OCI-LY3 (cell line): ENCODE results near the gene POLR1G.

Experiments
- H2AFZ ChIP-seq: fragments of 200-600, 300-600 bp; shearing (Covaris generic); 2 replicates; pipeline ENCODE4 v1.6.0; 2014; ENCODE audit warnings: antibody characterized with exemption, low read depth, low read length
- H3K27ac ChIP-seq: fragments of 200-600, 300-600 bp; sonication (generic); 2 replicates; pipeline ENCODE4 v1.5.1; 2014; ENCODE audit warnings: mild to moderate bottlenecking, low read length, moderate library complexity, mixed read lengths
- H3K27me3 ChIP-seq: fragments of 200-600, 300-600 bp; sonication (generic); 2 replicates; pipeline ENCODE4 v1.6.1; 2014; ENCODE audit warnings: low read depth, low read length, mixed read lengths
- H3K36me3 ChIP-seq: fragments of 200-600, 300-600 bp; sonication (generic); replicated peaks from 2 replicates; pipeline ENCODE3; 2014; ENCODE audit warnings: low read depth, low read length, mixed read lengths
- H3K4me1 ChIP-seq: fragments of 300-600, 200-600 bp; sonication (generic); 2 replicates; pipeline ENCODE4 v1.6.1; 2014; ENCODE audit warnings: low read length, mixed read lengths
- H3K4me2 ChIP-seq: fragments of 200-600, 300-600 bp; sonication (generic); 2 replicates; pipeline ENCODE4 v1.6.1; 2014; ENCODE audit warnings: low read length, mixed read lengths
- H3K4me3 ChIP-seq: fragments of 300-600, 200-600 bp; sonication (generic); 2 replicates; pipeline ENCODE4 v1.5.1; 2014; ENCODE audit warnings: antibody characterized with exemption, mild to moderate bottlenecking, low read length, moderate library complexity
- H3K79me2 ChIP-seq: fragments of 300-600, 200-600 bp; shearing (Covaris generic); 2 replicates; pipeline ENCODE4 v1.6.1; 2014; ENCODE audit warnings: mild to moderate bottlenecking, low read length, mixed read lengths
- H3K9ac ChIP-seq: fragments of 300-600, 200-600 bp; shearing (Covaris generic); 2 replicates; pipeline ENCODE4 v1.6.0; 2014; ENCODE audit warnings: mild to moderate bottlenecking, low read length, moderate library complexity
- H3K9me3 ChIP-seq: fragments of 200-600, 300-600 bp; shearing (Covaris generic); 2 replicates; pipeline ENCODE4 v1.6.1; 2014; ENCODE audit warnings: low read length, mixed read lengths; ENCODE audit not compliant: insufficient read depth
- H4K20me1 ChIP-seq: fragments of 200-600, 300-600 bp; sonication (generic); 2 replicates; pipeline ENCODE4 v1.6.1; 2016; ENCODE audit warnings: low read length, mixed read lengths; ENCODE audit not compliant: insufficient read depth
- CTCF ChIP-seq: fragments of 200-600, 300-600 bp; sonication (generic); IDR thresholded peaks from 2 replicates; pipeline ENCODE4 v1.5.1; 2014; ENCODE audit warnings: antibody characterized with exemption, low read length, low read depth
- EZH2phosphoT487 ChIP-seq: fragments of 200-600 bp; shearing (Covaris generic); IDR thresholded peaks from 2 replicates; pipeline ENCODE4 v1.6.1; 2018; ENCODE audit warnings: antibody characterized with exemption, mixed run types, low read depth

The POLR1G gene

GRCh38 chr19:45376045-45376724 is 30.3 kb upstream of the POLR1G start:
- H3K4me2 ChIP-seq = peak overlapping the region; percentile 24; the same call in 1 of the 2 replicates
- no peaks in the 10 kb centered on the region for H3K79me2 ChIP-seq
- no peak for TF ChIP-seq CTCF
- no peak for TF ChIP-seq EZH2phosphoT487
- H3K36me3 ChIP-seq = no peaks in the 10 kb centered on the region
- no peak overlapping the region for H3K4me3 ChIP-seq
- H3K4me1 ChIP-seq = peaks cover 34% of the 10 kb centered on the region
- H3K9me3 ChIP-seq = no peaks in the 10 kb centered on the region
- H3K27me3 ChIP-seq = no peaks in the 10 kb centered on the region
- H4K20me1 ChIP-seq = no peaks in the 10 kb centered on the region
- H2AFZ ChIP-seq = peak overlapping the region; percentile 63
- H3K9ac ChIP-seq = peak overlapping the region; percentile 39; the same call in 1 of the 2 replicates
- H3K27ac ChIP-seq = peak overlapping the region; percentile 36

- Histone ChIP-seq H3K4me2 (no peak overlapping the region), H3K36me3 (no peaks in the 10 kb centered on the region), H3K4me1 (peaks cover 30% of the 10 kb centered on the region), H3K9ac (no peak overlapping the region), H4K20me1 (no peaks in the 10 kb centered on the region), H3K4me3 (no peak overlapping the region), H3K9me3 (no peaks in the 10 kb centered on the region), H3K27ac (no peak overlapping the region), H3K79me2 (no peaks in the 10 kb centered on the region), H3K27me3 (no peaks in the 10 kb centered on the region), H2AFZ (no peak overlapping the region)
- TF ChIP-seq EZH2phosphoT487 (no peak), CTCF (no peak)
These were observed 26.3 kb upstream of the POLR1G start for GRCh38 chr19:45380107-45380506.

- Histone ChIP-seq H3K36me3 (no peaks in the 10 kb centered on the region), H3K4me1 (peaks cover 14% of the 10 kb centered on the region), H3K9me3 (no peaks in the 10 kb centered on the region), H3K27ac (no peak overlapping the region), H3K4me2 (no peak overlapping the region), H3K27me3 (no peaks in the 10 kb centered on the region), H2AFZ (no peak overlapping the region), H4K20me1 (no peaks in the 10 kb centered on the region), H3K4me3 (no peak overlapping the region), H3K79me2 (no peaks in the 10 kb centered on the region), H3K9ac (no peak overlapping the region)
- TF ChIP-seq CTCF (no peak), EZH2phosphoT487 (no peak)
These were observed 24.0 kb upstream of the POLR1G start for GRCh38 chr19:45382426-45382825.

- Histone ChIP-seq H2AFZ (no peak overlapping the region), H3K27ac (no peak overlapping the region), H3K4me1 (no peaks in the 10 kb centered on the region), H3K27me3 (no peaks in the 10 kb centered on the region), H3K36me3 (no peaks in the 10 kb centered on the region), H3K4me2 (no peak overlapping the region), H4K20me1 (no peaks in the 10 kb centered on the region), H3K9me3 (no peaks in the 10 kb centered on the region), H3K79me2 (no peaks in the 10 kb centered on the region), H3K9ac (no peak overlapping the region), H3K4me3 (no peak overlapping the region)
- no peak for TF ChIP-seq CTCF
- TF ChIP-seq EZH2phosphoT487 = no peak
These were observed 20.8 kb upstream of the POLR1G start for GRCh38 chr19:45385392-45386221.
